Measurements from ENCODE around the gene FLOT1.

Gene FLOT1, protein sequence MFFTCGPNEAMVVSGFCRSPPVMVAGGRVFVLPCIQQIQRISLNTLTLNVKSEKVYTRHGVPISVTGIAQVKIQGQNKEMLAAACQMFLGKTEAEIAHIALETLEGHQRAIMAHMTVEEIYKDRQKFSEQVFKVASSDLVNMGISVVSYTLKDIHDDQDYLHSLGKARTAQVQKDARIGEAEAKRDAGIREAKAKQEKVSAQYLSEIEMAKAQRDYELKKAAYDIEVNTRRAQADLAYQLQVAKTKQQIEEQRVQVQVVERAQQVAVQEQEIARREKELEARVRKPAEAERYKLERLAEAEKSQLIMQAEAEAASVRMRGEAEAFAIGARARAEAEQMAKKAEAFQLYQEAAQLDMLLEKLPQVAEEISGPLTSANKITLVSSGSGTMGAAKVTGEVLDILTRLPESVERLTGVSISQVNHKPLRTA

DNA sequence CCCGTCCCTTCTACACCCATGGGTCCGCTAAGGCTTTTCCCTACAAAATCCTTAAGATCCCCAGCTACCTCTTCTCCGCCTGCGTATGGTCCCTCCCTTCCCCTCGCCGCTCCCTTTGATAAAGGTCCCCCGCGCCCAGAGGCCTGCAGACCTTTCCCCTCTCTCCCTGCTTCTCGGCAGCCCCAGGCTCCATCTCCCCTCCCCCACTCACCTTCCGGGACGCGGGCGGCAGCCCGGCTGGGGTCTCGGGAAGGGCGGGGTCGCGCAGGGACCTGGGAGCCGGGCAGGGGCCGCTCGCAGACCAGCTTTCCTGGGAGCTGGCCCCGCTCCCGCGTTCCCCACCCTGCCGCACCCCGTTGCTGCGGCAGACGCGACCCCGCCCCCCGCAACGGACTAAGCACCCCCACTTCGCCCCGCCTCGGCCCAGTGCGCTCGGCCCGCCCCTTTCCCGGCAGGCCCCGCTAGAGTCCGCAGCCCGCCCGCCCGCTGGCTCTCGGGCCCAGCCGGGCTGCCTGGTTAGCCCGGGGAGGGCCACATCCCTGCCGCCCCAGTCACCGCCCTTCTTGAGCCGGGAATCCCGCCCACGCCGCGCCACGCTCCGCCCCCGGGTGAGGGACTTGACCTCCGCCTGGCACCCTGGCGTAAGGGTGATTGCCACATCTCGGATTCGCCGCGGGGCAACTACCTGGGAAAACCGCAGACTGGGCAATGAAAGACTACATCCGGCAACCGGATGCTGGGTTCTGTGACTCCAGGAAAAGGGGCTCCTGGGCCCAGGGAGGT is at the start of gene FLOT1:
Gene FLOT1, minus strand, starts transcription at position 372 of the 783 bp plus-strand sequence. CDS start 498 bp downstream, outside the sequence.
- peak; percentile 30 to 72 for DNase-seq

DNA sequence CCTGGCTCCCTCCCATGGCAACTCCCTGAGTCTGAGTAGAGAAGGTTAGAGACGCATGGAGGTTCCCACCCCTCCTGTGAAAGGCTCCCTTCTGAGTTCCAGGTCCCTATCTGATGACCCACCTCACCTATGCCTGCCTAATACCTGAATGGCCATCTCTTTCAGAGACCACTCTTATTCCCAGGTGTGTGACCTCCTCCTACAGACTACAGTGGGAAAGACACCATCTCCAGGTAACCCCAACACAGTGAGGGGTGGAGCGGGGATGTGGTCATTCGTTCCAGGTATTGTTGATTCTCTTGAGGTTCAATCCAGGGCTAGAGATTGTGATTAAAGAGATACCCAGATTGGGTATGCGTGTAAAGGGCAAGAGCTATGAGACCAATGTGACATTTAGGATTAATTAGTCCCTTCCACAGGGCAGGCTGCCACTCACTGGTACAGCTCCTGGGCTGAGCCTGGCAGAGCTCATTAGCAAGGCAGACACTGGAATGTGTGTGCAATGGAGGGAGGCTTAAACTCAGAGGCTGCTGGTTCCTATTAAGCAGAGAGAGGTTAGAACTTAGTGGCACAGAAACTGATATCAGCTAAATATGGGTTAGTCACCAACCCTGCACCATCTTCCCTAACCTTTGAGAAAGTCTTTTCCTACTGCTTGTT is 48.4 kb upstream of the FLOT1 start:
- DNase-seq, result no peak

DNA sequence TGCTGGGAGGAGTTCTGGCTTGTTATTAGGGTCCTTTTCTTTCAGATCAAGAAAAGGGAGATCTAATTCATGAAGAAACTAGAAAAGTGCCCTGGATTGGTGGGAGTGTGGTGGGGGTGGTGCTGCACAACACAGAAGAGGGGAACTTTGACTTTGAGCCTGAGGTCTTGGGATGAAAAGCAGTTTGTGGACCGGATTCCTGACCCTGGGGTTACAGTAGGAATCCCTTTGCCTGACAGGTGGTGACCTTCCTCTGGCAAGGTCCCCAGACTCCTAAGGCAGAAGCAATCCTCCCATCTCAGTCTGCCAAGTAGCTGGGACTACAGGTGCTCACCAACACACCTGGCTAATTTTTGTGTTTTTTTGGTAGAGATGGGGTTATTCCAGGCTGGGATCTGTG is 47.1 kb upstream of the FLOT1 start:
- DNase-seq, result no peak

DNA sequence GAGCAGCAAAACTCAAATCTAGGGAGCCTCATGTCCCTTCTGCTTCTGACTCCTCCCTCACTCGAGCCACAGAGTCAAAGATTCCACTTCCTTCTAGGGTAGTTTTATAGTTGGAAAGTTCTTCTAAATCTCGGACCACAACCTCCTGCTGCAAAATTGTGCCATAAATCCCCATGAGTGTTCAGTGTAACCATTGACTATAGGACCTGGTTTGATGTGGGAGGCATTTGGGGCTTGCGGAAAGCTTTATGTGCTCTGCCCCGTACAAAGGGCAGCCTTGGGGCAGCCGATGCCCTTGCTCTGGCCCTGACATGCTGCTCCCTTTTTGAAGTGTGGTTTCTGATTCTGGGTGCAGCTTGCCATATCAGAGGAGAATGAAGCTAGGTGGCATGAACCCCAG is 45.5 kb upstream of the FLOT1 start:
- DNase-seq, result no peak

DNA sequence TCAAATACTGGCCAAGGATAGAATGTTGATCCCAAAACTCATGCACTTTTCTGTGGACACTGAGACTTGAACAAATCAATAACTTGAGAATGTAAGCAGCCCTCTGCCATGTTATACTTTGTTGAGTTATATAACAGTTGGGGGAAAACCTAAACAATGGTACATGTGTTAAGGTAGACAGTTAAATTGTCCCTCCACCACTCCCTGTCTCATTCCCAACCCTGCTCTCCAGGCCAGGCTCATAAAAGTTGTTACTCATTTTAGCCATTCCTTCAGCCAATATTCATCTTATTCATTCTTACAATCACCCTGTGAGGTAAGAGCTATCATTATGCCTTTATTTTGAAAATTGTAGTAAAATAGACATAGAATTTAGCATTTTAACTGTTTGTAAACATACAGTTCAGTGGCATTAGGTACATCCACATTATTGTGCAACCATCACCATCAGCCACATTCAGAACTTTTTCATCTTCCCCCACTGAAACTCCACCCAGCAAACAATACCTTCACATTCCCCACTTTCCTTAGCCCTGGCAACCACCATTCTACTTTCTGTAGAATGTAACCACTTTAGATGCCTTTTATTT is 40.0 kb upstream of the FLOT1 start:
- DNase-seq, result no peak

DNA sequence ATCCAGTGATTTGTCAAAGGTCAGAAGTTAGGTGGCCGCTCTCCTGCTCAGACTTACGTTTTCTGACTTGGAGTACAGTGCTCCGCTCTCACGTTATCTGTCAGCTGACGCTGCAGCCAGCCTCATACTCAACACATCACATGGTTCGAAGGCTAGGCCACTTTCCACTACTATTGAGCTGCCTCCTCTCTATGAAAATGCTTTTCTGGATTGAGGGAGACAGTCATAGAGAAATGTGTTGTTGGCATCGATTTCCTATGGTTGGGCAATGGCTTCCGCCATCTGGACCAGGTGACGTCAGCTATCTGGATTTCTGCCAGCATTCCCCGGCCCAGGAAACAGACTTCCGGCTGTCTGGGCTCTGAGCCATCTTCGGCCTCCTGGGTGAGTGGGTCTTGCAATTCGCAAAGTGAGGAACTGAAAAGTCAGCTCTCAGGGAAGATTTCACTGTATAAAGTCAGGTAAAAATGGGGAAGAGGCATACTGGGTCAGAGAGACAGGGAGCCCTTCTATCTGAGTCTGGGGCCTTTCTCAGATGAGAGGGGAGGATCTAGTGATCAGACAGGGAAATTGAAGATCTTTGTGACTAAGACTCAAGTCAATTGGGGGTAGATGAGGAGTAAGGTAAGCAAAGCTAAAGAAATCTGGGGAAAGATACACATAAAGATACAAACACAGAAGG is 39.4 kb upstream of the FLOT1 start:
- DNase-seq, result peak; percentile 27 to 37

DNA sequence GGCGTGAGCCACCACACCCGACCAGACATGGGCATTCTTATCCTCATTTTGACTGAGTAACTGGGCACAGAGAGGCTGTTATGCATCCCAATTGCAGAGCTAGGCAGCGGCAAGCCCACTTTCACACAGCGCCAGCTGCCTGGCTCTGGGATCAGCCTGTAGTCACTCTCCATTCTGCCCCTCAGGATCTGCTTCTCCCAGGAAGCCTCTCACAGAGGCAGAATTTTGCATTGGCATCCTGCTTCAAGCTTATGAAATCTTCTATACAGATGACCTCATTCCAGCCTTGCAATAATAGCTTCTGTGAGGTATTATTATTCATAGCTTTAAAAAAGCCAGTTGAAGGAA is 38.9 kb upstream of the FLOT1 start:
- DNase-seq, result no peak

DNA sequence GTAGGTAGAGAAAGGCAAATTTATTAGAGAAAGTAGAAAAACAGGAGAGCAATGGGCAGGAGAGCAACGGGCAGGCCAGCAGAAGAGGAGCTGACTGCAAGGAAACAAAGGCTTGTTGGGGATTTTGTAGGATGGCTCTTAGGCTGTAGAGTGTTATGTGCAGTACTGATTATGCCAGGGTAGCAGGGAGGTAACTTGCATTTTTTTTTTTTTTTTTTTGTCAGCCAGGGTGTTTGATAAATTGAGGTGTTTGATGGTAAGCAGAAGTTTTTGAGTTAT is 38.1 kb upstream of the FLOT1 start:
- DNase-seq, result no peak

DNA sequence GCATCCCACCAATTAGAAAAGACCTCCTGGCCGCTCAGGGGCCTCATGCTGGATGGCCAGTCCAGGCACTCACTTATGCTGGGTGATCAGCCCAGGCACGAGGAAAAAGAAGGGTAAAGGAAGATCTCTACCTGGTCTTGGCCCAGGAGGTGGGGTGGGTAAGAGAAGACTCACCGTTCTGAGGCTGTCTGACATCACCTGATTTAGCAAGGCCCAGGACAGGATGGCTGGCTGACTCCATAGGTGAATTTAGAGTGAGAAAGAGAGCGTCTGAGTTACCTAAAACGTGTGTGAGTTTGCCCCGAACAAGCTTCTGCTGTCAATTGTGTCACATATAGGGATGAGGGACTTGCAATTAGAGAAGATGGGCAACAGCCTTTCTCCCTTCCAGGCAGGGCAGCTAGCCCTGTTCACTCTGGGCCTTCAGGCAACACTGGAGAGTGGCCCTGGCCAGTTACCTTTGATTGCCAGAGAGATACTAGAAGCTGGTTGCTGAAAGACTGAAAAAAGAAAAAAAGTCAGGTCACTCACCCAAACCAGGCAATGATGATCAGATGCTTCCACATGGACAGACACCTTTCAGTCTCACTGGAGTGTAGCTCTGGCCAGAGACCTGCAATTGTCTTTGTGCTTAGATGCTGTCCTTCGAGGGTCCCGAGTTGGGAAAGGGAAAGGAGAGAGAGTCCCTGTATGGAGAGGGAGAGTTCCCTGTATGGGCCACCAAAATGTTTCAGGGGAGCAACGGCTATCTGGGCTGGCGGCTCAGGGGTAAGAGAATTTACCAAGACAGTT is 37.6 kb upstream of the FLOT1 start:
- no peak for DNase-seq

DNA sequence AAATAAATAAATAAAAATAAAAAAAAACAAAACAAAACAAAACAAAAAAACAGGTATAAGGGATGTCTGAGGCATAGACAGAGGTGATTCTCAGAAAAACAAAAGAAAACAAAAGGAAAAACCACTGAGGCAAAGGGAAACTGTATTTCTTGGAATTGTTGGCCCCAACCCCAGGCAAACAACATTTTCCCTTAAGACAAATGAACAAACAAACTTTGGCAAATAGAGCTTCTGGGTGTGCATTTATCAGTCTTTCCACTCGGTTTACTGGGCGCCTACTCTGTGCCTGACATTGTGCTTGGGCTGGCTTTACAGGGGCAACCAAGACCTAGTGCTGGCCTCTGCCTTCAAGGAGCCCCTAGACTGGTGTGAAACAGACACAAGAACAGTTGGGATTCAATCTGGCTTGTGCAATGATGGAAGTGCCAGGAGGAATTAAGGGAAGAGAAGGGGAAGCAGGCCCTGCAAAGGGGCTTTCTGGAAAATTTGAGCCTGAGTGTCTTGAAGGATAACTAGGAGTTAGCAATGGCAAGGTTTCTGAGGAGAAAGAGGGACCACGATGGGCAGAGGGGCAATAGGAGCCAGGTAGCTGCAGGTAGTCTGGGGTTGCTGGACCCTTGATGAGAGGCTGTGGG is 35.6 kb upstream of the FLOT1 start:
- DNase-seq, result no peak

DNA sequence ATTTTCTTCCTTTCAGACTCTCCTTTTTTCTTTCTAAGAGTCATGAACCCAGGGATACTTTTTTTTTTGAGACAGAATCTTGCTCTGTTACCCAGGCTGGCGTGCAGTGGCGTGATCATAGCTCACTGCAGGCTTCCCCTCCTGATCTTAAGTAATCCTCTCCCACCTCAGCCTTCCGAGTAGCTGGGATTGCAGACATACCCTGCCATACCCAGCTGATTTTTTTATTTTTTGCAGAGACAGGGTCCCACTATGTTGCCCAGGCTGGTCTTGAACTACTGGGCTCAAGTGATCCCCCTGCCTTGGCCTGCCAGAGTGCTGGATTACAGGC is 34.6 kb upstream of the FLOT1 start:
- DNase-seq, result no peak

DNA sequence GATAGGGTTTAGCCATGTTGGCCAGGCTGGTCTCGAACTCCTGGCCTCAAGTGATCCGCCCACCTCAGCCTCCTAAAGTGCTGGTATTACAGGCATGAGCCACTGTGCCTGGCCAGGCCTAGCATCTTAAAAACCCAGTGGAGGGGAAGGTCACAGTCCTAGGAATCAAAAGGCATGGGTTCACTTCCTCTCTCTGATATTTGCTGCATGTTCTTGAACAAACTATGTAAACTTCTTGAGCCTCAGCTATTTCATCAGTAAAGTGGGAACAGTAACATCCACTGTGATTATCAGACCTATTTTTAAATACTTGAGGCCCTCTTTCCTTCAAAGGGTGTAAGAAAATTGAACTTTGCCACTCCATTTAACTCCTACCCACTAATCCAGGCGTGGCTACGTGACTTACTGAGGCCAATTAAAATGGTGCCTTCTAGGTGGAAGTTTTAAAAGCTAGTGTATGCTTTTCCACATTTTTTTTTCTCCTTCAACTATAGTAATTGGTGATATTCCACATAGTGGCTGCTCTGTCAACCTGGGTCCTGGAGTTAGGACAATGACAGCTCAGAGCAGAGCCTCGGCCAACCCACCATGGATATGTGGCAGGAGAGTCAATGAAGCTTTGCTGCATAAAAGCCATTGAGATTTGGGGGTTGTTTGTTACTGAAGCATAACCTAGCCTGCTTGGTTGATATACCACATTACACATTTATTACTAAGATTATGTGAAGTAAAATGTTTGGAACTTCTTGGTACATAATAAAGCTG is 34.1 kb upstream of the FLOT1 start:
- DNase-seq, result no peak

DNA sequence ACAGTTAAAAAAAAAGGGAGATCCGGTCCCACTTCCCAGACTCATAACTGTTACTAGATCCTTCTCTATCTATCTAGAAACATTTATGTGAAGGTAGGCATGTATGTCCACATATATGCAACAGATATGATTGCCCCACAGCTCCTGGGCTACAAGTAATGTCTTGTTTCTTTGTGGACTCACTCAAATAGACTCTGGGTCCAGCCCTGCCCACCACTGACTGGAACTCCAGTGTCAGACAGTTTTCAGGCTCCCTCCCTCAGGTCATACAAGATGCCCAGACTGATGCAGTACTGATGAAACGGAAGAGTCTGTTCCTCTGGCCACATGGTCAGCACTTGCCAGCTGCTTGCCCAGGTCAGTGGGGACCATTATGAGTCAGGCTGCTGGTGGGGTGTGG is 32.6 kb upstream of the FLOT1 start:
- DNase-seq, result no peak

DNA sequence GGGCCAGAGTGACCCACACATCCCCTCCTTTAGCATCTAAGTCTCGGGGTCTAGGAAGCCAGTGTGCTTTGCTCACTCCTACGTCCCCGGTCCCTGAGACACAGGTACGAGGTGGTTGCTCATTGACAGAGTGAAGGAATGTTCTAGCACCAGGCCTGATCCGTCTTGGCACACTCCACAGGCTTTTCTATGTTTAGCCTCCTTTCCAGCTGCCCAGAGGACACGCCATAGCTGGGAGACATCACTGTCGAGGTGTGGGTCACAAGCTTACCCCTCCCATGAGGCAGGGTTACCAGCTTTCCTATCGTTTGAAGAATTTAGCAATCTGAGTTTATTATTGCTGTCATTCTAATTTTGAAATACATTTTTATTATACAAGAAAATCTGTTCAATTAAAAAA is 32.2 kb upstream of the FLOT1 start:
- DNase-seq, result no peak

DNA sequence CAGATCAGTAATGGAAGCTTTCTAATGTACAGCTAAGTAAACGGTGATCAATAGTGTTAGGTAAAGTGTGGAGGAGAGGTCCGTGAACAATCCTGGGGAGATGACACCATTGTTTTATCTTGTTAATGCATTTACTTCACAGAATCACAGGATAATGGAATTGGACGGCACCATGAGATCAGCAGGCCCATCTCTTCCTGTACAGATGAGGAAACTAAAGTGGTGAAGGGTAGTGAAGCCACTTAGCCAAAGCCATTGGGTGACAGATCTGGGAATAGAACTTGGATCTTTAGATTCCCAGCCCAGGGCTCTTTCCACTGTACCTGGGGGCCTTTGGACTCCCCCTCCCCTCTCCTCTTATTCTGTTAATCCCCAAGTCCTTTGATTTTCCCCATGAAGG is 28.1 kb upstream of the FLOT1 start:
- DNase-seq, result no peak

DNA sequence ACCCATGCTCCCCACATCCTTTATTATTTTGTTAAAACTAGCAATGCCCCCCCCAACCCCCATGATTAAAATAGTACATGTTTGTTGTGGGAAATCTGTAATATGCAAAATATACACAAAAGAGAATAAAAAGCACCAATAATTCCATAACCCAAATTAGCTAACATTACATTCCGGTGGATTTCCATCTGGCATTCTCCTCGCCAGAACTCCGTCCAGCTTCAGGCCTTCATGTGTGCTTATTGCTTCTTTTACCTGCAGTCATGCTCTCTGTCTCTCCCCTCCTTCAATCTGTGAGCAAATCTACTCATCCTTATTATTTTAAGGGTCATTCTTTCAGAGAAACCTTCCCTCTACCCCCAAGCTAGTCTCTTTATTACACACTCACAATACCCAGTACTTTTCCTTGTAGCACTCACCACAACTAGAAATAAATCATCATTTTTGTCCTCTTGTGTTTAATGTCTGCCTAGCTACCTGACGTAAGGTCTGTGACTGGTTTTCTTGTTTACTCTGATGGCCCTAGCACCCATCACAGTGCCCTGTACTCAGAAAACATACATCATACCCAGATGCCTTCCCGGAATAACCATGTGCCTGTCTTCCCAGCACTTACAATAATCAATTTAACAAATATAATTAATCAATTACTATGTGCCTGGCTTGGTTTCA is 27.5 kb upstream of the FLOT1 start:
- no peak for DNase-seq

DNA sequence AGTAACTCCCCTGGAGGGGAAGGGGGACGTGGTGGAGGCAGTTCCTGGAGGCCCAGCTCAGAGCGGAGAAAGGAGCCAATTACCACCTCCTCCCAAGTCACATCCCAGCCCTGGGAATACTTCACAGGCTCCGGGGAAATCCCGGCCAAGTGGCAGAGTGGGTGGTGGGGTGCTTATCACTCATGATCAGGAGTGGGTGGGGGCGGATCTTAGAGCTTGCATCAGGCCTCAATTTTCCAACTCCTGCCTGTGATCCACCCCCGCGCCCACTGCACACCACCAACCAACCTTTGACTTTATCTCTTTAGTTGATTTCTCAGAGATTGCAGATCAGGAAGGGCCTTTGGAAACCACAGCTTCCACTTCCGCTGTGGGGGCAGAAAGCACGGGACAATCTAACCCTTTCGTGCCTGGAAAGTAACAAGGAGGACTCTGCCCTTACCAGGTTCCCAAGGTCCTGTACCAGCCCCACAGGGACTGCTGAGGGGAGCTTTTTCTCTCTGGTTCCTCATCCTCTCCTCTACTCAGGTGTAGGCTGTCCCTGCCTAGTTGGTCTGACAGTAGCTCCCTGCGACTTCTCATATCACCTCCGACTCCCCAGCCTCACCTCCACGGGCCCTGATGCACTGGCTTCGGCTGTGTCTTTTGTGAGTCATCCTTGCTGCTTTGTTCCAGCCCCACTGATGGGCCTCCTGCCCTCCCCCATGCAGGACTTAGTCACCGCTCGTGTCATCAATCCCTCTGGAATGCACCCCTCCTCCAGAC is 26.8 kb upstream of the FLOT1 start:
- no peak for DNase-seq

DNA sequence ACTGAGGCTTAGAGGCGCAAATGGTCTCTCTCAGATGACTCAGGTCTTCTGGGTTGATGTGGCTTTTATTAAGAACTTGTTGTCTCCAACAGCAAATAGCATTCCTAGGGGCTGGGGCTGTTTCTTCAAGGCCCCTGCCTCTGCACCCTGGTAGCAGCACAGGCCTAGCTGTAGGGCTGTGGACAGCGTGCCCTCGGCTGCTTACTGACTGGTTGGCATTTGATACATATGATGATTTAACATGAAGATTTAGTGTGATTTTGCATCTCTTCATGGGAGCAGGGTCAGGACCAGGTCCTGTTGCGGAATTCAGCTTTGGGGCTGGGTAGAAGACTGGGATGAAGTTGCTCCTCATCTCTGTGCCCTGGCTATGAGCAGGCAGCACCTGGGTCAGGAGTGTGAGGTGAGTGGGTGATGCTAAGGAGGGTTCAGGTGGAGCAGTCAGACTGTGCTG is 26.2 kb upstream of the FLOT1 start:
- no peak for DNase-seq

DNA sequence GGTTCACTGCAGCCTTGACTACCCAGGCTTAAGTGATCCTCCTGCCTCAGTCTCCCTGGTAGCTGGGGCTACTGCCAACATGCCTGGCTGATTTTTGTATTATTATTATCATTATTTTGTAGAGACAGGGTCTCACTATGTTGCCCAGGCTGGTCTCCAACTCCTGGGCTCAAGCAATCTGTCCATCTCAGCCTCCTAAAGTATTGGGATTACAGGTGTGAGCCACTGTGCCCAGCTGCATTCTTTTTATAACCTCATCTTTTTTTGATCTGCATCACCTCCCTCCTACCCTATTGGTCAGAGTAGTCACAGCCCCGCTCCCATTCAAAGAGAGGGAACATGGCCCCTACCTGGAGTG is 25.4 kb upstream of the FLOT1 start:
- no peak for DNase-seq
